Umbilical cord (tissue), 2 donors: ENCODE results near the gene RPS3A. TPM values are rescaled to one million over a fixed set of nuclear protein-coding genes. Genes with fewer than 3 reads are reported as not detected.
A peak's percentile ranks its signal among the peaks of the same experiment; 100 is the strongest.
"Not testable (repeated sequence)": the region's sequence is repeated elsewhere in the genome, so short reads cannot be mapped to it uniquely, and the experiment has no call there.

Experiments used
- DNase-seq: peaks from one replicate; pipeline ENCODE4 v3.0.0-alpha.2; 2015; ENCODE audit warnings: low spot score
- total RNA-seq: library from RNA; depleted of rRNA; stranded (reverse); fragments of >200 nt; gene quantifications from one replicate; pipeline ENCODE4 v1.2.3, GENCODE V29; 2014; ENCODE audit warnings: low replicate concordance; ENCODE audit not compliant: insufficient read depth

The RPS3A gene
- total RNA-seq = 2,620 TPM

DNA sequence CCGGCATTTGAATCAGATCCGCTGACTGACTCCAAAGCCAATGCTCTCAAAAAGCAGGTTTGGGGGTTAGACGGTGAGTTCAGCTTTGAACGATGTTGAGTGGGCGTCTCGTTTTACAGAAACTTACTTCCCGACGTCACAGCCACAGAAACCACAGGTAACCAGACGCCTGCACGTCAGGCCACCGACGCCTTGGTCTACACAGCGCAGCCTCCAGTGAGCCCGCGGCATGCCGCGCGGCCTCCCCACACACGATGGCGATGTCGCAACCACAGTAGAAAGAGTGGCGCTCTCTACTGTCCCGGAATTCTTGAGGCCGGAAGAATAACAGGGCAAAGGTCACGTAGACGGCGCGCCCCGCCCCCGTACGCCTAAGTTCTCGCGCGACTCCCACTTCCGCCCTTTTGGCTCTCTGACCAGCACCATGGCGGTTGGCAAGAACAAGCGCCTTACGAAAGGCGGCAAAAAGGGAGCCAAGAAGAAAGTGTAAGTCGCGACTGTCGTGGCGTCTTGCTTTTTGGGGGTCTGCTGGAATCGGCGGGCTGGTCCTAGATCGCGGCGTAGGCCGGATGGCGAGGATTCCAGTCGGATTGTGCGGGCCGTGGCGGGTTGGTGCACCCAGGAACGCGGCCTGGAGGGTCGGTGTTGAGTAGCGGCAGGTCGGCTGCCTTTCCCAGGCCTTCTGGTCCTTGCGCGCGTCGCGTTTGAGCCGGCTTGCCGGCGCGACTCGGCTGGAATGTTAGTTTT, at the start of gene RPS3A:
TSS of gene RPS3A (plus strand) at position 400 of the 747 bp plus-strand sequence. CDS start at position 425, 25 bp downstream.
- DNase-seq = peak; percentile 98

DNA sequence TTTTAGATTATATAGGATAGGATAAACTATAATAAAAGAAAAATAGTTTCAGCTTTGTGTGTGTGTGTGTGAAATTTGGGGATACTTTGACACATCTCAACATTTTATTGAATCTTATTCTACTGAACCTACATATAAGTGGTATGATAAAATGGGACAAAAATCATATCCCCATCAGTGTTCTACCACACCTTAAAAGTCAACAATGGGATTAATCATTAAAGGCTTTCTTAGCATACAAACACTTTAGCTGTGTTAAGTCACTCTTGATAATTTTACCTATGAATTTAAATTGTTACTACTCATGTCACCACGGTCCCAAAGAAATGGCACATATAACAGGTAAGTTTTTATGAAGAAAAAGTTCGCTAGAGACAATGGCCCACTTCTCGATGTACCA, 46.6 kb upstream of the RPS3A start:
- DNase-seq = no peak

DNA sequence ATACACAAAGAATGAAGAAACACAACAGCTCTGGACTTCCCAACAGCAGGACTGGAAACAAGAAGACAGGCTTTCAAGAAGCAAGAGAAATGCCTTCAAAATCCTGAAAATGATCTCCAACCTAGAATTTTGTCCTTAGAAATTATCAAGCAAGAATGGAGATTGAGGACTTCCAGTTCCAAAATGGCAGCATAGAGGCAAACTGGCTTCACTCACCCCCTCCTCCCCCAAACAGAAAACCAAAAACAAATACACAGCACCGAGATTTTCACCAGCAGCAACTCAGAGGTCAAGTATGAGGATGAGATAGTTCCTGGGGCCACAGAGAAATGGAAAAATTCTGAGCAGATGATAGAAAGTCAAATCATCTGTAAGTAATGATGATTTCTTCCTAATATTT, 43.9 kb upstream of the RPS3A start:
- DNase-seq = no peak

DNA sequence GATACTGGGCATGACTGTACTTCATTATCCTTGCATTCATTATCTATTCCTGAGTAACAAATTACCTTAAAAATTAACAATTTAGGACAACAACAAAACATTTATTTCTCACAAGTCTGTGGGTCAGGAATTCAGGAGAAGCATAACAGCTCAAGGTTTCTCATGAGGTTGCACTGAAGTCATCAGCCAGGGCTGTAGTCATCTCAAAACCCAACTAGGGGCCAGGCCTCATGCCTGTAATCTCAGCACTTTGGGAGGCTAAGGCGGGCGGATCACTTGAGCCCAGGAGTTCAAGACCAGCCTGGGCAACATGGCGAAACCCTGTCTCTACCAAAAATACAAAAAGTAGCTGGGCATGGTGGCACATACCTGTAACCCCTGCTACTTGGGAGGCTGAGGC, 36.3 kb upstream of the RPS3A start:
- not testable (repeated sequence) for DNase-seq

DNA sequence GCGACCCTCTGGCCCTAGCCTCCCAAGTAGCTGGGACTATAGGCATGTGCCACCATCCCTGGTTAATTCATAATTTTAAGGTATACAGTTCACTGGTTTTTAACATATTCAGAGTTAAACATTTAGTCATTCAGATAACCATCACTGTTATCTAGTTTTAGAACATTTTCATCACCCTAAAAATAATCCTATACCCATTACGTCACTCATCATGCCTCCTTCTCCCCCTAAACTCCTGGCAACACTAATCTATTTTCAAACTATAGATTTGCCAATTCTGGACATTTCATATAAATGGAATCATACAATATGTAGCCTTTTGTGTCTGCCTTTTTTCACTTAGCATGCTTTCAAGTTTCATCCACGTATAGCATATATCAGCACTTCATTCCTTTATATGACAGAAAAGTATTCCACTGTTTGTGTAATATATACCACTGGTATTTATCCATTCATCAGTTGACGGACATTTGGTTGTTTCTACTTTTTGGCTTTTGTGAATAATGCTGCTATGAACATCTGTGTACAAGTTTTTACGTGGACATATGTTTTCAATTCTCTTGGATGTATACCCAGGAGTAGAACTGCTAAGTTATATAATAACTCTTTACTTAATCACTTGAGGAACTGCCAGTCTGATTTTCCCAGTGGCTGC, 32.0 kb upstream of the RPS3A start:
- no peak for DNase-seq

DNA sequence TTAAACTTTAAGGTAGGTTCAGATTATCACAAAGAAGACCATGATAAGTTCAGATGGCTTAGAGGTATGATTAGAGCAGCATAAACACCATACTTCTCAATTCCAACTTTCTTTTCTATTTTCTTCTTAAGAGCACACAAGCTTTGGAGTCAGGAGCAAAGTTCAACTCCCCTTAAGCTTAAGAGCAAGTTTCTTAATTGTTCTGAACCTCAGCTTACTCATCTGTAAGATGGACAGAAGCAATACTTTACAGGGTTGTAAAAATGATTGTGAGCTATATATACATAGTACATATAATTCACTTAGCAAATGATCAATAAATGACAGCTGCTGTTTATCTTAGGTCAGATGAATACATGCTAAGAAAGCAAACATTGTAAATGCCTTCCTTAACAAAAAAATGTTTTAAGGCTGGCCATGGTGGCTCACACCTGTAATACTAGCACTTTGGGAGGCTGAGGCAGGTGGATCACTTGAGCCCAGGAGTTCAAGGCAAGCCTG, 25.0 kb upstream of the RPS3A start:
- no peak for DNase-seq

DNA sequence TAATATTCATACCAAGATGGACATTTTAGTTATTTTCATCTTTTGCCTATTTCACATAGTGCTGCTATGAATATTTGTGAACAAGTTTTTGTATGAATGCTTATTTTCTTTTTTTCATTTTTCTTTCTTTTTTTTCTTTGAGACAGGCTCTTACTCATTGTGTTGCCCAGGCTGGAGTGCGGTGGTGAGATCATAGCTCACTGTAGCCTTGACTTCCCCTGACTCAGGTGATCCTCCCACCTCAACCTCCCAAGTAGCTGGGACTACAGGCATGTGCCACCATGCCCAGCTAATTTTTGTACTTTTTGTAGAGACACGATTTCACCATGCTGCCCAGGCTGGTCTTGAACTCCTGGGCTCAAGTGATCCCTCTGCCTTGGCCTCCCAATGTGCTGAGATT, 21.4 kb upstream of the RPS3A start:
- not testable (repeated sequence) for DNase-seq

DNA sequence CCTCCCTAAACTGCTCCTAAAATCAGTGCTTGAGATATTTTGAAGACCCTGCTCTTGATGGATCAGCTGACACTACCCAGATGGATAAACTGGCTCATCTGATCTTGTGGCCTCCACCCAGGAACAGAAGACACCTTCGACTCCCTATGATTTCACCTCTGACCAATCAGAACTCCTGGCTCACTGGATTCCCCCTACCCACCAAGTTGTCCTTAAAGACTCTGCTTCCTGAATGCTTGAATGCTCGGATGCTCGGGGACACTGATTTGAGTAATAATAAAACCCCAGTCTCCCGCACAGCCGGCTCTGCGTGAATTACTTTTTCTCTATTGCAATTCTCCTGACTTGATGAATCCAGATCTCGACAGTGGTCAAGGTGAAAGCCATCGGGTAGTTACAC, 12.0 kb upstream of the RPS3A start:
- DNase-seq = no peak

DNA sequence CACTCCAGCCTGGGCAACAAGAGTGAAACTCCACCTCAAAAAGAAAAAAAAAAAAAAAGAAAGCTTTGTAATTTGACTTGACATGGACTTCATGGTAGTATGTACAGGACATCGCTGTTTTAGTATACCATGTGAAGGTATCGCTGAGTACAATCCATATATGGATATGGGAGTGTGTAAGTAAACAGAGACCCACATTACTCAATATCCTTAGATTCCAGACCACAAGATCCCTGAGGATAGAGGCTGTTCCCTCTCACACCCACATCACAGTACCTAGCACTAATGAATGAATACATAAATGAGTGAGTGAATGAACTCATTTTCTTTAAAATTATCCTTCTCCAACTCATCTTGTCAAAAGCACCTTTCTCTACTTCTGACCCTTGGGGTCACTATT, 8.4 kb upstream of the RPS3A start:
- no peak for DNase-seq

DNA sequence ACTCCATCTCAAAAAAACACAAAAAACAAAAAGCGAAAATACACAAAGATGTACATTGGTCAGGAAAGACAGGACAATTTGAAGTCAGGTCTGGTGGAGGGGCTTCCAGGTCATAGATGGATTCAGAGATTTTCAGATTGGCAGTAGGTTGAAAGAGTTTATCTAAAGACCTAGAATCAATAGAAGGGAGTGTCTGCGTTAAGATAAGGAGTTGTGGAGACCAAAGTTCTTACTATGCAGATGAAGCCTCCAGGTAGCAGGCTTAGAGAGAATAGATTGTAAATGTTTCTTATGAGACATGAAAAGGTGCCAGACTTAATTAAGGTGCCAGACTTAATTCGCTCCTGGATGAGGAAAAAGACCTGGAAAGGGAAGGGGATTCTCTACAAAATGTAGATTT, 6.9 kb upstream of the RPS3A start:
- DNase-seq = no peak

DNA sequence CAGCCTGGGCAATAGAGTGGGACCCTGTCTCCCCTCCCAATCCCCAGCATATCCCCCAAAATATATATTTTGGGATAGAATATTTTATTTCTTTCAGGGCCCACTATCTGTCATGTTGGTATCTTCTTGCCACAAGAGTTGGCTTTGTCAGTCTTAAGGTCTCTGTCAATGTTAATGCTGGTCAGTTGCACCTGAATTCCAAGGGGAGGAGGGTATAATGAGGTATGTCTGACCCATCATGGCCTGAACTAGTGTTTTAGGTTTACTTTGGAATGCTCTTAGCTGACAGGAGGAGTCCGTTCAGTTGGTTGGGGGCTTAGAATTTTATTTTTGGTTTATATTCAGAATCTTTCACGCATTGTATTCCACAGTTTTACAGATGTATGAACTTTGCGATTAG, 6.2 kb upstream of the RPS3A start:
- DNase-seq = no peak

DNA sequence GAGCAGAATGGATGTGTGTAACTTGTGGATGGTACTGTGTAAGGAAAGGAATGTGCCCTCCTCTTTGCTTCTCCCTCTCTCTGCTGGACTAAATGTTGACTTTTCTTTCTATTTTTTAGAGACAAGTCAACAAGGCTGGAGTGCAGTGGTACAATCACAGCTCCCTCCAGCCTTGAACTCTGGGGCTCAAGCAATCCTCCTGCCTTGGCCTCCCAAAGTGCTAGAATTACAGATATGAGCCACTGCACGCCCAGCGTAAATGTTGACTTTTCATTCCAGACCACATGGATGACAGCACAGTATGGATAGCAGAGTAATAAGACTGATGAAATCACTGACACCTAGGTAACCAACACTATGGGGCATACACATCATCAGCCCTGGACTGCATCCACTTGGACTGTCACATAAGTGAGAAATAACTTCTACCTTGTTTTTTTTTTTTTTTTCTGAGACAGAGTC, 5.1 kb upstream of the RPS3A start:
- no peak for DNase-seq

DNA sequence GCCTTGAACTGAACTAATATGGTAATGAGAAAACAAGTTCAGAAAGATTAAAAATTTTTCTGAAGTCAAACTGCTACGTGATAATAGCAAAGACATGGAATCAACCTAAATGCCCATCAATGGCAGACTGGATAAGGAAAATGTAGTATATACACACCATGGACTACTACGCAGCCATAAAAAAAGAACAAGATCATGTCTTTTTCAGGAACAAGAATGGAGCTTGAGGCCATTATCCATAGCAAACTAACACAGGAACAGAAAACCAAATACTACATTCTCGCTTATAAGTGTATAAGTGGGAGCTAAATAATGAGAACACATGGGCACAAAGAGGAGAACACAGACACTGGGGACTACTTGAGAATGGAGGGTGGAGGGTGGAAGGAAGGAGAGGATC, 4.3 kb upstream of the RPS3A start:
- DNase-seq = no peak

DNA sequence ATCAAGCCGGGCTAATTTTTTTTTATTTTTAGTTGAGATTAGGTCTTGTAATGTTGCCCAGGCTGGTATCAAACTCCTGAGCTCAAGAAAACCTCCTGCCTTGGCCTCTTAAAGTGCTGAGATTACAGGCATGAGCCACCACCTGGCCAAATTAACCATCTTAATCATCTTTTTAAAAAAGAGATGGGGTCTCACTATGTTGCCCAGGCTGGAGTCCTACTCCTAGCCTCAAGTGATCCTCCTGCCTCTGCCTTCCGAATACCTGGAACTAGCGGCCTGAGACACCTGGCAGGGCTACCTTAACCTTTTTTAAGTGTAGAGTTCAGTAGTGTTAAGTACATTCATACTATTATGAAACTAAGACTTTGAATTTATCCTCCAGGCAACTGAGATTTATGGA, 1.7 kb upstream of the RPS3A start:
- no peak for DNase-seq

DNA sequence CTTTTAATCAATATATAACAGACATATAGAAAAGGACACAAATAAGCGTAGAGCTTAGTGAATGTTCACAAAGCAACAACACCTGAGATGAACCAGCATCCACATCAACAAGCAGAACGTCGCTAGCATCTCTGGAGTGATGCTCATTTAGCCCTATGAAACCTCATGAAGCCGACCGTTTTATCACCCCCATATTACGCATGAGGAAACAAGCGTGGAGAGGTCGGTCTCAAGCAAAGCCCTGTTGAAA, 524 bp upstream of the RPS3A start:
- DNase-seq = no peak

DNA sequence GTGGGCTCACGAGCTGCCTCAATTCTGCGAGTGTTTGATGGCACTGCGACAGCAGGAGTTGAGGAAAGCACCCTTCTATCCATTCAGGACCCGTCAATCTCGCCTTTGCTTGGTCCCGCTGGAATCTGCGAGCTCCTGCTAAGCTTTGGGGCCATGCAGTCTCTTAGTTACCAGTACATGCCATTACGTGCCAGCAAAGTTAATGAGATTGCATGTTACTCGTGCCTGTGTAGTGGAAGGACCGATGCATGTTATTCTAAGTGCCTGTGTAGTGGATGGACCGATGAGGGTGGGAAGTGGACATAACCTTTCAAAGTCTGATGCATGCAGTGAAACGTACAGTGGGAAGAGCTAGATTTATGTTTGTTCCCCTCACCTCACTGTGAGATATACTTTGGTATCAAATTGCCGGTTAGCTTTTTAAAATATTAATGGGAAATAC, 569 bp downstream of the RPS3A start:
- no peak for DNase-seq

DNA sequence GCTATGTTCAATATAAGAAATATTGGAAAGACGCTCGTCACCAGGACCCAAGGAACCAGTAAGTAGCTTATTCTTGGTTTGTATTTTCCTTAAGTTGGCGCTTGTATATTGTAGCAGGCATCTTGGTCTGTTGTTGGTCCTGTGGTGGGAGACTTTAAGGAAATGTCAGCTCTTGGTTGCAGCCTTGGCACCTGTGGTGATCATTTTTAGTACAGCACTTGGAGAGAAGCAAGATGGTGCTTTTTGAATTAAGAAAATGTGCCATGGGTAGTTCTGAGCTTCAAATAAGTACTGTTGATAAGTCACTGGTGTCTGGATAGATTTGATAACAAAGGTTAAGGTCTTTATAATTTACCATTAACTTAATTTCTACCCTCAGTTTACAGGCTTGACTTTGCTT, 1.1 kb downstream of the RPS3A start:
- DNase-seq = no peak

DNA sequence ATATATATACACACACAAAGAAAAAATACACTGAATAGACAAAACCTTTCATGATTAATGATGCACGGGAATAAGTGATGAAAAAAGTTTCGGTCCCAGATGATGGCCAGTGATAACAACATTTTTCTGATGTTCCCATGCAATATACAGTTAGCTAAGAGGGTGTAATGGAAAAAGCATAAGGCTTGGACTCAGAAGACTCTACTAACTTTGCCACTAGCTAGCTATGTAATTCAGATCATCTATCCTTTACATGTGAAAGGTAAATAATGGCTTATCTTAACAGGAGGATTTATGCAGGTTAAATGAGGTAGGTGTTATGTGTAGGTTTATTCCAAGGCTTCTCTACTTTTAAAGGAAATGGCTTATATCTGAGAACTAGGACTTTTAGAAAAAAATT, 4.3 kb downstream of the RPS3A start:
- DNase-seq = no peak

DNA sequence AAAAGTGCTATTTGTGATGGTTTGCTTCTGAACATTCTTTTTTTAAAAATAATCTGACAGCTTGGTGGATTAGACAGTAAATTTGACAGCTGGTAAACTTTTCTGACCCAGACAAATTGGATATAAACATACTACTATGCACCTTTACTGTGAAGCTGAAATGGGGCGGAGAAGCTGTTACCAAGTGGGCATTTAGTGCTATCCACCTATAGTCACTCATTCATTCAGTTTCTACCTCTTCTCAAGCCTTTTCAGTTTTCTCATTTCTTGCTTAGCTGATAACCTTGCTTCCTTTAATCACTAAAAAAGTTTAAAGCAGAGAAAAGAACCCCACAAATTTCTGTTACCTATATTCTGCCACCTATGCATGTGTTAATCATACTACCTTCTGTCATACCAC, 5.2 kb downstream of the RPS3A start:
- no peak for DNase-seq

DNA sequence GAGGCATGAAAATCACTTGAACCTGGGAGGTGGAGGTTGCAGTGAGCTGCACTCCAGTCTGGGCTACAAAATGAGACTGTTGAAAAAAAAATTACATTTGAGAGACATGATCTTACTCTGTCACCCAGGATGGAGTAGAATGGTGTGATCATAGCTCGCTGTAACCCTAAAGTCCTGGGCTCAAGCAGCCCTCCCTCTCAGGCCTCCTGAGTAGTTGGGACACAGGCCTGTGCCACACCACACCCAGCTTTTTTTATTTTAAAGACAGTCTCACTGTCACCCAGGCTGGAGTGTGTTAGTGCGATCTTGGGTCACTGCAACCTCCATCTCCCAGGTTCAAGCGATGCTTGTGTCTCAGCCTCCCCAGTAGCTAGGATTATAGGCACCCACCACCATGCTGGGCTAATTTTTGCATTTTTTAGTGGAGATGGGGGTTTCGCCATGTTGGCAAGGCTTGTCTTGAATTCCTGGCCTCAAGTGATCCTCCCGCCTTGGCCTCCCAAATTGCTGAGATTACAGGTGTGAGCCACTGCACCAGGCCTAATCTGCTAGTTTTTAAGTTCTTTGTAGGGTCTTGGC, 6.1 kb downstream of the RPS3A start:
- no peak for DNase-seq

DNA sequence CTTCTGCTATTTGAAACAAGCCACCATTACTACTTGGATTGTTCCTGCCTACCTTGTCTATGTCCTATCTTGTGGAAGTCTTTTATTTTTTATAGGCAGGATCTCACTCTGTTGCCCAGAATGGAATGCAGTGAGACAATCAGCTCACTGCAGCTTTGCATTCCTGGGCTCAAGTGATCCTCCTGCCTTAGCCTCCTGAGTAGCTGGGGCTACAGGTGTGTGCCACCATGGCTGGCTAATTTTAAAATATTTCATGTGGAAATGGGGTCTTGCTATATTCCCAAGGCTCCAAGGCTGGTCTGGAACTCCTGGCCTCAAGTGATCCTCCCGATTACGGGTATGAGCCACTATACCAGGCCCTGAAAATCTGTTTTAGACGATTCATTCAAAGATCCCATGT, 7.6 kb downstream of the RPS3A start:
- no peak for DNase-seq

DNA sequence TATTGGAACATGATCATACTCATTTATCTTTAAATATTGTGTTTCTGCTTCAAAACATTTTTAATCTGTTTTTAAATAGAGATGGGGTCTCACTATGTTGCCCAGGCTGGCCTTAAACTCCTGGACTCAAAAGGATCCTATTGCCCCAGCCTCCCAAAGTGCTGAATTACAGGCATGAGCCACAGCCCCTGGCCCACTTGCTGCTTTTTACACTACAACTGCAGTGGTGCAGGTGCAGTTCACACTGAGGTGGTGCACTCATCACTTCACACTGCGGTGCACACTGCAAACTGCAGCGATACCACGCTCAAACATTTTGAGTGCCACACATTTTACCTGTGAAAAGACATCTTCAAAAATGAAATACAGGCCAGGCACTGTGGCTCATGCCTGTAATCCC, 10.8 kb downstream of the RPS3A start:
- DNase-seq = no peak

DNA sequence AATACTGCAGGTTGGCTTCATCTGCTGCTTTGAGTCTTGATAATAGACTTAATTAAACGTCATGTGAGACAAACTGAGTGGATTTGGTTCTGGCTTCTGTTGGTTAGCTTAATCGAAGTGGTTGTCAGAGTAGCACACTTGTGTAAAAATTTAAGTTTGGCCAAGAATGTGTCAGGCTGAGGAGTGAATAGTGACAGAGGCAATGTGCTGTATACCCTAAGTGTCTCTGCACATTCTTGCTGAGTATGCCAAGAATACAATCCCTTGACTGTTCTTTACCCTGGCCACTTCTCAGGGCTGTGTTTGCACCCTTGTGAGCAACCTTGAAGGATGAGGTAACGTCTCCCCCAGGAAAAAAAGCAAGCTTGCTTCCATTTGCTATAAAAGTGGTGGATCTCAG, 14.9 kb downstream of the RPS3A start:
- no peak for DNase-seq
